ENCODE results near the gene CDR2. TPM values are rescaled to one million over a fixed set of nuclear protein-coding genes. Genes with fewer than 3 reads are reported as not detected.
A peak's percentile ranks its signal among the peaks of the same experiment; 100 is the strongest.

The CDR2 gene
- total and polyA plus RNA-seq, 2 of the 13 experiments (the other 11 are each of a cell fraction or from before 2014, with no cell fraction given), result 59.0 to 78.9 TPM

GRCh38 chr16:22353933-22354541 is 20.4 kb downstream of the CDR2 start (continued):
- TF ChIP-seq TRIM22 (IDR thresholded peaks at IDR 0.05) (no peak), TBP (CRISPR knock-in tag; IDR thresholded peaks at IDR 0.05) (no peak), ZNF30 (CRISPR knock-in tag; IDR thresholded peaks at IDR 0.05) (no peak), ZNF790 (CRISPR knock-in tag; IDR thresholded peaks at IDR 0.05; ENCODE audit: borderline replicate concordance) (no peak), ZNF563 (CRISPR knock-in tag; IDR thresholded peaks at IDR 0.05) (no peak), MIXL1 (CRISPR knock-in tag; IDR thresholded peaks at IDR 0.05) (0 out of 2 replicates have a peak, but pooled peaks have one; percentile 14), ZBTB26 (CRISPR knock-in tag; IDR thresholded peaks at IDR 0.05; ENCODE audit: borderline replicate concordance) (no peak), ZNF558 (CRISPR knock-in tag; IDR thresholded peaks at IDR 0.05; ENCODE audit: borderline replicate concordance) (no peak), RARA (CRISPR knock-in tag; IDR thresholded peaks at IDR 0.05) (peak; percentile 41), TRAFD1 (CRISPR knock-in tag; IDR thresholded peaks at IDR 0.05; ENCODE audit: borderline replicate concordance) (no peak), HDAC2 (CRISPR knock-in tag; IDR thresholded peaks at IDR 0.05) (peak; percentile 67; the same call in 1 of the 2 replicates), NFE2 (CRISPR knock-in tag; IDR thresholded peaks at IDR 0.05) (no peak), KDM5A (IDR thresholded peaks at IDR 0.05; ENCODE audit: borderline replicate concordance, low read length) (no peak), ZSCAN20 (CRISPR knock-in tag; IDR thresholded peaks at IDR 0.05; ENCODE audit: borderline replicate concordance) (no peak), HIC2 (CRISPR knock-in tag; IDR thresholded peaks at IDR 0.05; ENCODE audit: low read depth) (no peak), ZNF75D (CRISPR knock-in tag; IDR thresholded peaks at IDR 0.05; ENCODE audit: borderline replicate concordance) (no peak), RERE (CRISPR knock-in tag; IDR thresholded peaks at IDR 0.05; ENCODE audit: low read depth) (0 out of 2 replicates have a peak, but pooled peaks have one; percentile 31), ATF1 (CRISPR knock-in tag; IDR thresholded peaks at IDR 0.05) (0 out of 2 replicates have a peak, but pooled peaks have one; percentile 4), ZNF24 (IDR thresholded peaks at IDR 0.05) (no peak)

Data from HepG2 (cell line).